Upper lobe of left lung (tissue), 6 donors: Measurements from ENCODE around the gene MGST1. TPM values are rescaled to one million over a fixed set of nuclear protein-coding genes. Genes with fewer than 3 reads are reported as not detected.
"Not testable (repeated sequence)": the region's sequence is repeated elsewhere in the genome, so short reads cannot be mapped to it uniquely, and the experiment has no call there.

Source experiments
- ATAC-seq, 2 donors: fragments of 200-7000 bp; cut with Tn5 transposase; one replicate each; pipeline ENCODE4 v1.9.1; 2022; ENCODE audit warnings: mild to moderate bottlenecking in 2 of 2, moderate library complexity in 2 of 2; ENCODE audit not compliant: low FRiP score in 2 of 2
- DNase-seq, 2 donors: peaks; one replicate each; pipeline ENCODE4 v3.0.0-alpha.2; 2019 to 2020
- H3K27ac ChIP-seq, 4 donors: fragments of 200-600 bp; sonication (generic); one replicate each; pipeline ENCODE4 v1.5.1; 2016 to 2019
- H3K27me3 ChIP-seq, 4 donors: fragments of 200-600 bp; sonication (generic); one replicate each; pipeline ENCODE4 v1.5.1; 2017 to 2019
- H3K36me3 ChIP-seq, 4 donors: fragments of 200-600 bp; sonication (generic); one replicate each; pipeline ENCODE4 v1.5.1; 2016 to 2019
- H3K4me1 ChIP-seq, 4 donors: fragments of 200-600 bp; sonication (generic); one replicate each; pipeline ENCODE4 v1.5.1; 2018 to 2019
- H3K4me3 ChIP-seq, 4 donors: fragments of 200-600 bp; sonication (generic); one replicate each; pipeline ENCODE4 v1.5.1; 2017 to 2019; ENCODE audit warnings: mild to moderate bottlenecking in 2 of 4, moderate library complexity in 1 of 4
- H3K9me3 ChIP-seq, 4 donors: fragments of 200-600 bp; sonication (generic); one replicate each; pipeline ENCODE4 v1.5.1; 2018 to 2019
- EP300 ChIP-seq, 4 donors: sonication (generic); formaldehyde crosslinking; IDR thresholded peaks; one replicate each; pipeline ENCODE4 v1.5.1; 2017; ENCODE audit warnings: antibody characterized with exemption in 4 of 4, control low read depth in 2 of 4
- POLR2A ChIP-seq, 4 donors: fragments of 450-650 bp; IDR thresholded peaks; one replicate each; pipeline ENCODE4 v1.5.1; 2016 to 2017; ENCODE audit warnings: antibody characterized with exemption in 4 of 4, mild to moderate bottlenecking in 2 of 4
- POLR2AphosphoS5 ChIP-seq, 2 donors: sonication (generic); formaldehyde crosslinking; IDR thresholded peaks; one replicate each; pipeline ENCODE4 v1.5.1; 2017; ENCODE audit warnings: antibody characterized with exemption in 2 of 2
- WGBS, 2 donors: methylation state at CpG; one replicate each; pipeline ENCODE4 v1.1.5; 2017 to 2018; 5-methylcytosine and 5-hydroxymethylcytosine counted together
- total RNA-seq, 6 donors: library from RNA; depleted of rRNA in 4 of 6; stranded (reverse); fragments of >200 nt in 4 of 6; gene quantifications; one replicate each; pipeline versions ENCODE4 v1.1.0 to v1.2.1, GENCODE V29; 2016 to 2021
- TF ChIP-seq, protein P1 (sequence below), 6 experiments: fragments of 450-650 bp in 4 of 6; fragments of 200-600 bp in 2 of 6; sonication (generic) in 2 of 6; IDR thresholded peaks; one replicate each; pipeline ENCODE4 v1.5.1; 2016 to 2019; ENCODE audit warnings: antibody characterized with exemption in 6 of 6
- donor health status: DM: no; HTN: no; CAD: no; lungs with moderate emphysema.
- donor health status: DM: no; HTN: yes; CAD: no; lungs with severe emphysema.

MGST1 gene
- total RNA-seq, 6 donors from 2014 or later: 195 to 566 (median 253) TPM

GRCh38 chr12:16387919-16388318, 40.5 kb downstream of the MGST1 start:
- Histone ChIP-seq H3K4me1 (no peaks in the 10 kb centered on the region), H3K27me3 (no peaks in the 10 kb centered on the region), H3K4me3 (no peak overlapping the region), H3K36me3 (no peaks in the 10 kb centered on the region), H3K27ac (no peak overlapping the region), H3K9me3 (no peaks in the 10 kb centered on the region)
- TF ChIP-seq POLR2A (IDR thresholded peaks at IDR 0.05) (no peak), POLR2AphosphoS5 (IDR thresholded peaks at IDR 0.05) (no peak)
- no peak for DNase-seq
- ATAC-seq: no peak
- WGBS, 2 donors: 65 to 90% methylated on average over 2 of the region's 2 CpGs

DNA sequence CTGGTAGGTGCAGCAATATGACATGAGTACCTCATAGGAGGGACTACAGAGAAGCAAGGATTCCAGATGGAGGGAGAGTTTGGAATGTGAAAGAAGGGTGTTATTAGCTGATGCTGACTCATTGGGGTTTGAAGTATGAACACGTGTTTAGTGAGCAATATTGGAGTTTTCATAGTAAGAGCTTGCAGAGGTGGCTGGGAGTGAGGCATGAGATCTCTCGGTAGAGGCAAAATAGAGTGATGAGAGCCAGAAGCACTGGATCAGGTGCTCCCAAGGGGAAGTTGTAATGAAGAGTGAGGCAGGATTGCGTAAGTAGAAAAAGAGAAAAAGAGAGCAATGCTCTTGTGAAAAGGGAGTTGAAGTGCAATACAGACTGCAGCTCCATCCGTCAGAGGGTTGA, 42.1 kb downstream of the MGST1 start:
- WGBS, 2 donors: 42 to 65% methylated on average over 4 of the region's 4 CpGs
- TF ChIP-seq POLR2A (IDR thresholded peaks at IDR 0.05) (no peak), EP300 (IDR thresholded peaks at IDR 0.05) (peak in 1 of 4 donors; percentile 81)
- DNase-seq: peak in 1 of 2 donors; percentile 52
- peaks cover 0 to 3% (median 0%) of the 10 kb centered on the region in 4 donors for H3K9me3 ChIP-seq
- no peaks in the 10 kb centered on the region for H3K36me3 ChIP-seq
- ATAC-seq: peak; percentile 37 to 64
- no peaks in the 10 kb centered on the region for H3K27me3 ChIP-seq
- H3K4me1 ChIP-seq: no peaks in the 10 kb centered on the region
- H3K27ac ChIP-seq: no peak overlapping the region
- no peak overlapping the region for H3K4me3 ChIP-seq

- DNase-seq: no peak
- no peak overlapping the region for H3K4me3 ChIP-seq
- H3K4me1 ChIP-seq: no peaks in the 10 kb centered on the region
- no peak overlapping the region for H3K27ac ChIP-seq
- no peaks in the 10 kb centered on the region for H3K36me3 ChIP-seq
- H3K27me3 ChIP-seq: no peaks in the 10 kb centered on the region
- no peak for TF ChIP-seq POLR2AphosphoS5 (IDR thresholded peaks at IDR 0.05)
- no peak for TF ChIP-seq EP300 (IDR thresholded peaks at IDR 0.05)
- TF ChIP-seq, protein P1, sequence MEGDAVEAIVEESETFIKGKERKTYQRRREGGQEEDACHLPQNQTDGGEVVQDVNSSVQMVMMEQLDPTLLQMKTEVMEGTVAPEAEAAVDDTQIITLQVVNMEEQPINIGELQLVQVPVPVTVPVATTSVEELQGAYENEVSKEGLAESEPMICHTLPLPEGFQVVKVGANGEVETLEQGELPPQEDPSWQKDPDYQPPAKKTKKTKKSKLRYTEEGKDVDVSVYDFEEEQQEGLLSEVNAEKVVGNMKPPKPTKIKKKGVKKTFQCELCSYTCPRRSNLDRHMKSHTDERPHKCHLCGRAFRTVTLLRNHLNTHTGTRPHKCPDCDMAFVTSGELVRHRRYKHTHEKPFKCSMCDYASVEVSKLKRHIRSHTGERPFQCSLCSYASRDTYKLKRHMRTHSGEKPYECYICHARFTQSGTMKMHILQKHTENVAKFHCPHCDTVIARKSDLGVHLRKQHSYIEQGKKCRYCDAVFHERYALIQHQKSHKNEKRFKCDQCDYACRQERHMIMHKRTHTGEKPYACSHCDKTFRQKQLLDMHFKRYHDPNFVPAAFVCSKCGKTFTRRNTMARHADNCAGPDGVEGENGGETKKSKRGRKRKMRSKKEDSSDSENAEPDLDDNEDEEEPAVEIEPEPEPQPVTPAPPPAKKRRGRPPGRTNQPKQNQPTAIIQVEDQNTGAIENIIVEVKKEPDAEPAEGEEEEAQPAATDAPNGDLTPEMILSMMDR (IDR thresholded peaks at IDR 0.05): no peak
- no peak for TF ChIP-seq POLR2A (IDR thresholded peaks at IDR 0.05)
- 45 to 74% methylated on average over 1 of the region's 1 CpG for WGBS, 2 donors
- peaks cover 0 to 3% (median 0%) of the 10 kb centered on the region in 4 donors for H3K9me3 ChIP-seq
- no peak for ATAC-seq
Measured at GRCh38 chr12:16392846-16393535, 45.5 kb downstream of the MGST1 start.

- ATAC-seq (peak in 1 of 2 donors; percentile 59), DNase-seq (no peak)
- Histone ChIP-seq H3K27me3 (no peaks in the 10 kb centered on the region), H3K4me3 (no peak overlapping the region), H3K4me1 (no peaks in the 10 kb centered on the region), H3K36me3 (no peaks in the 10 kb centered on the region), H3K27ac (no peak overlapping the region), H3K9me3 (no peaks in the 10 kb centered on the region)
- TF ChIP-seq, protein P1 (IDR thresholded peaks at IDR 0.05): no peak
- TF ChIP-seq POLR2AphosphoS5 (IDR thresholded peaks at IDR 0.05) (no peak), POLR2A (IDR thresholded peaks at IDR 0.05) (no peak), EP300 (IDR thresholded peaks at IDR 0.05) (no peak)
- 83 to 89% methylated on average over 7 of the region's 7 CpGs for WGBS, 2 donors
Measured at GRCh38 chr12:16399101-16399500, 51.7 kb downstream of the MGST1 start.

DNA sequence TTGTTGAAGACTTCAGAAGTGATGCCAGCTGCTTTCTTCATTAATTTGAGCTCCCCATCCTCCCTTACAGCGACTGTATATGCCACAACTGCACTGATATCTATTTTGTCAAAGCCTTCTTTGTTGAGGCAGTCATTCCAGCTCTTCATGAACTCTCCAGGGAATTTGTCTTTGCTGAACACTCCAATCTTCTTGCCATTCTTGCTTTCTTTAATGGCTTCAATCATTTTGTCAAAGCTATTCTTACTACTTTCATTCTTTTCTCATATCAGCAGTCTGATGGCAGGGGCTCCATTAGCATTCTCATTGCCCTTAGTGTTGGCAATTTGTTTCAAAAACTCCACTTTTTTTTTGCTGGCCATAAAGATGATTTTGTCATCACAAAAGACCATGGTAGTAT, 54.4 kb downstream of the MGST1 start:
- H3K36me3 ChIP-seq, DNase-seq, H3K27me3 ChIP-seq, H3K4me3 ChIP-seq, H3K9me3 ChIP-seq, H3K27ac ChIP-seq, H3K4me1 ChIP-seq, ATAC-seq: not testable (repeated sequence)
- 69 to 79% methylated on average over 1 of the region's 1 CpG for WGBS, 2 donors

DNA sequence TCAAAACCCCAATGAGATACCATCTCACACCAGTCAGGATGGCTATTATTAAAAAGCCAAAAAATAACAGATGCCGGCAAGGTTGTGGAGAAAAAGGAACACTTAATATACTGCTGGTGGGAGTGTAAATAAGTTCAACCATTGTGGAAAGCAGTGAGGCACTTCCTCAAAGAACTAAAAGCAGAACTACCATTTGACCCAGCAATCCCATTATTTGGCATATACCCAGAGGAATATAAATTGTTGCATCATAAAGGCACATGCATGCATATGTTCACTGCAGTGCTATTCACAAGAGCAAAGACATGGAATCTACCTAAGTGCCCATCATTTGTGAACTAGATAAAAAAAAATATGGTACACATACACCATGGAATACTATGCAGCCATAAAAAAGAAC, 59.9 kb downstream of the MGST1 start:
- Histone ChIP-seq H3K4me3 (no peak overlapping the region), H3K9me3 (peaks cover 0 to 7% (median 0%) of the 10 kb centered on the region in 4 donors), H3K36me3 (no peaks in the 10 kb centered on the region), H3K27me3 (no peaks in the 10 kb centered on the region), H3K4me1 (no peaks in the 10 kb centered on the region), H3K27ac (no peak overlapping the region)
- no peak for DNase-seq
- TF ChIP-seq, protein P1 (IDR thresholded peaks at IDR 0.05): no peak
- no peak for TF ChIP-seq POLR2A (IDR thresholded peaks at IDR 0.05)
- TF ChIP-seq EP300 (IDR thresholded peaks at IDR 0.05): no peak
- no peak for TF ChIP-seq POLR2AphosphoS5 (IDR thresholded peaks at IDR 0.05)
- ATAC-seq: peak in 1 of 2 donors; percentile 36
- 83 to 84% methylated on average over 1 of the region's 1 CpG for WGBS, 2 donors

Other genes with a start within 250 kb of the MGST1 start
- not detected for gene SLC15A5, start 70.0 kb upstream of the MGST1 start, total RNA-seq